GM12874 (cell line): ENCODE results near the gene TMEM178A.

Experiments used
- CTCF ChIP-seq: IDR thresholded peaks from 2 replicates; pipeline ENCODE4 v1.5.1; 2011; ENCODE audit warnings: low read depth, mild to moderate bottlenecking, control low read depth, low read length, moderate library complexity; ENCODE audit not compliant: insufficient read depth

The TMEM178A gene

DNA sequence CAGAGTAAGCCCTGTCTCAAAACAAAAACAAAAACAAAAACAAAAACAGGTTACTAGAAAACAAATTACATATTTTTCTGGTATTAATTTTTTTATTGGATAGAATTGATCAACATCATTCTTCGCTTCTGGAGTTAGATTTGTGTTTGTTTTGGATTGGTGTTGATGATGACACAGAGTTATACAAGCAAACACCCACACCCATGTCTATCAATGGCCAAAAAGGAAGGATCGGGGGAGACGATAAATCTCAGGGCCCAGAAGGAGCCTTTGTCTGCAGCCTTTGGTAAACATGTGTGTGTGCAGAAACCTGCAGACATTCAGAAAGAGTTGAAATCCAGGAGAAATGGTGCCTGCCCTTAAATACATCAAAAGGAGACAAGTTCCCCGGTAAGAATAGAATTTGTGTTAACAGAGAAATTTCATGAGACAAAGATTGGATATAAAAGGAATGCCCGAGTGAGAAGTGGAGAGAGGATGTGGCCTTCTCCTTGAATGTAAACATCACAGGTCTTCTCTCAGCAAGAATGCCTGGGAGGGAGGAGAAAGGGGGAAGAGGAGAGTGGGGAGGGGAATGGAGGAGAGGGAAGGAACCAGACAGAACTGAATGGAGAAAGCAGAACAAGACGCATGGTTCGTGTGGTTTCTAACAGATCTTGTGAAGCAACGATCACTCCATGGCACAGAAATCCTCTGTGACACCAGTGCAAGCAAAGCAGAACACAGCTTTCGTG lies 40.4 kb upstream of the TMEM178A start:
- no peak for TF ChIP-seq CTCF

DNA sequence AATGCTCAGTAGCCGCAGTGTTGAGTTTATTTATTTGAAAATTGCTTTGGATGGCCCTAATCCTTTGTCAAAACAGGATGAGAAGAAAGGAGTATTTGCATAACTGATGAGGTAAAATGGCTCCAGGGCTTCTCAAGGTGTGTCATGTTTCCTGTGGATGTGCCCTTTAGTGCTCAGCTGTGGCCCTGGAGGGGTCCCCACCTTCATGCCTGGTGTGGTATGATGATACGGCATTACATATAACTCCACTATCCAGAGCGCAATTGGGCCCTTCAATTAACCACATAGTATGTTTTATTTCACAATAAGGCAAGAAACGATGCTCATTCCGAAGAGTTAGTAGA lies 39.8 kb upstream of the TMEM178A start:
- no peak for TF ChIP-seq CTCF

DNA sequence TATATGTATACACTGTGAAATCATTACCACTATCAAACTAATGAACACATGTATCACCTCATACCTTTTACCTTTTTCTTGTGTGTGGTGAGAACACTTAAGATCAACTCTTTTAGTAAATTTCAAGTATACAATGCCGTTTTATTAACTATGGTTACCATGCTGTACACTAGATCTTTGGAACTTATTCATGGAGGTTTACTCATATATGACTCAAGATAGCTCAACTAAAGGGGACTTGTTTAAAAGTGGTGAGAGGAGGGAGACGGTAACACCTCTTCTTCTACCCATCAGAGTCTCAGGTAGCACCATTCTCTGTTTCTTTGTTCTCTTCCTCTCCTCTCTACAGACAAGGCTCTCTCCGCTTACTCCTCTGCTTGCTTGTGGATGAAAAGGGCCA lies 36.1 kb upstream of the TMEM178A start:
- no peak for TF ChIP-seq CTCF

DNA sequence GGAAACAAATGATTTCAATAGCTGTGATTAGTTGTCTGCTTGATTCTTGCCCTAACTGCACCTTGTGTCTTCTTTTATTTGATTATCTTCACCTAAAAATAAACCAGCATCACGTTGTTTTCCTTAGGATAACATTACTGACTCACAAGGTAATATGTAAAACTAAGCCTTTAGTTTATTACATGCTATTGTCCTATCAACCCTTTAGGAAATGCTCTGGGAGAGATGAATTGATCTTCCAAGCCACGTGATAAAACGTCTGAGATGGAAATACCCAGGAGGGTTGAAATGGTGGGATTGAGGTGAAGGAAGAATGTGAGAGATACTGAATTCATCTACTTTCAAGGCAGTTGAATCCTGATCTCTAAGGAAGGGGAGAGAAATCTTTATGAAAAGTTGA lies 34.5 kb upstream of the TMEM178A start:
- no peak for TF ChIP-seq CTCF

- TF ChIP-seq CTCF = no peak
Measured at GRCh38 chr2:39631718-39632117, 34.0 kb upstream of the TMEM178A start.

DNA sequence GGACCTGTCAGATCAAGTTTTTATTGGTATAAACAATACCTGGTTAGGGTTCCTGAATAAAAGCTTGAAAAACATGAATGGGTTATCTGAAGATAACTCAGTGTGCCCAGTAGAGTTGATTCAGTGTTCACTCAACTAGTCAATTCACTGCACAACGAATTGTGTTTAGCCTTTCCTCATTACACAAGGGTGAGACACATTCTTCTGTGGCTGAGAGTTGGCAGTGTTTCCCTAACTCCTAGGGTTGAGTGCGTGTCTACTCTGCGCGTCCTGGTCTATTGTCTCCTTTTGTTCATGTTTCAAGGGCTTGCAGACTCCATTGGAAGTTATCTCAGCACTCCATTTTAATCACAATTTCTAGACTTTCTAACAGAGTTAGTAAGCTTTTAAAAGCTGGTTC lies 32.8 kb upstream of the TMEM178A start:
- TF ChIP-seq CTCF = no peak

DNA sequence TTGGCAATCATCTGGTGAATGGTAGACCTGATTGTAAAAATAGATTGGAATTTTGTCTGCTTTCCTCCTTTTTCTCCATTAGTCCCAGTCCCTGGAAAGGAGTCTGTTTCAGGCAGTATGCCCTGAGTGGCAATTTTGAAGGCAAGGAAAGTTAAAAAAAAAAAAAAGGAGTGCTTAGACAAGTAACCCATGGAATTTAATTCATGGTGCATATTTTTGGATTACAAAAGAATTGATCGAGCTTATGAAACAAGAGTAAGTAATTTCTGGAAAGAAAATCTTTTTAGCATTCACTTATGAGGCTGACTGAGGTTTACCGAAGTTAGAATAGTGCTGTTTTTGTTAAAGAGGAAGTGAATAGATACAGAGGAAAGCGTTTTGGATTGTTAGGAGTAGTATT lies 29.4 kb upstream of the TMEM178A start:
- no peak for TF ChIP-seq CTCF

- no peak for TF ChIP-seq CTCF
Measured at GRCh38 chr2:39638581-39638980, 27.1 kb upstream of the TMEM178A start.
